Neural cell (in vitro differentiated cells): Measurements from ENCODE around the gene STRA6. TPM values are rescaled to one million over a fixed set of nuclear protein-coding genes. Genes with fewer than 3 reads are reported as not detected.

ENCODE experiments used
- H2AFZ ChIP-seq: fragments of 200-600, 300-800 bp; sonication (generic), shearing (Covaris generic); 2 replicates; pipeline ENCODE4 v1.6.0; 2014; ENCODE audit warnings: low read depth, mild to moderate bottlenecking, antibody characterized with exemption, low read length, moderate library complexity
- H3F3A ChIP-seq: fragments of 200-600 bp; shearing (Covaris generic); 2 replicates; pipeline ENCODE4 v1.6.1; 2016; ENCODE audit warnings: mild to moderate bottlenecking, moderate library complexity, mixed read lengths, antibody characterized with exemption, low read length; ENCODE audit not compliant: insufficient read depth, poor library complexity, severe bottlenecking
- H3K27ac ChIP-seq: fragments of 200-600, 300-800 bp; sonication (generic), shearing (Covaris generic); 2 replicates; pipeline ENCODE4 v1.5.1; 2014; ENCODE audit warnings: mild to moderate bottlenecking, low read length, moderate library complexity
- H3K27me3 ChIP-seq: fragments of 300-800, 200-600 bp; sonication (generic), shearing (Covaris generic); 2 replicates; pipeline ENCODE4 v1.6.0; 2014; ENCODE audit warnings: mild to moderate bottlenecking, low read depth, low read length, moderate library complexity; ENCODE audit not compliant: insufficient read depth
- H3K36me3 ChIP-seq: fragments of 300-800, 200-600 bp; sonication (generic), shearing (Covaris generic); 2 replicates; pipeline ENCODE4 v1.5.1; 2014; ENCODE audit warnings: mild to moderate bottlenecking, antibody characterized with exemption, low read length, moderate library complexity; ENCODE audit not compliant: insufficient read depth
- H3K4me2 ChIP-seq: fragments of 300-800, 200-600 bp; sonication (generic), shearing (Covaris generic); 2 replicates; pipeline ENCODE4 v1.6.0; 2014; ENCODE audit warnings: mild to moderate bottlenecking, low read length
- H3K4me3 ChIP-seq: fragments of 300-800, 200-600 bp; sonication (generic), shearing (Covaris generic); 2 replicates; pipeline ENCODE4 v1.5.1; 2014; ENCODE audit warnings: mild to moderate bottlenecking, low read length, moderate library complexity
- H3K79me2 ChIP-seq: fragments of 200-600 bp; shearing (Covaris generic); replicated peaks from 2 replicates; pipeline ENCODE4 v1.6.0; 2014; ENCODE audit warnings: mild to moderate bottlenecking, low read length, moderate library complexity; ENCODE audit not compliant: insufficient read depth
- H3K9ac ChIP-seq: fragments of 300-800, 200-600 bp; sonication (generic), shearing (Covaris generic); 2 replicates; pipeline ENCODE4 v1.6.1; 2016; ENCODE audit warnings: mild to moderate bottlenecking, low read length, mixed read lengths
- H3K9me2 ChIP-seq: fragments of 200-600 bp; shearing (Covaris generic); 2 replicates; pipeline ENCODE4 v1.6.1; 2016; ENCODE audit warnings: mild to moderate bottlenecking, low read length, mixed read lengths; ENCODE audit not compliant: insufficient read depth
- H3K9me3 ChIP-seq: fragments of 200-600, 300-800 bp; sonication (generic), shearing (Covaris generic); 2 replicates; pipeline ENCODE4 v1.6.1; 2016; ENCODE audit warnings: mild to moderate bottlenecking, mixed run types, low read length, moderate library complexity, mixed read lengths
- H4K20me1 ChIP-seq: fragments of 200-600 bp; shearing (Covaris generic); 2 replicates; pipeline ENCODE4 v1.6.1; 2016; ENCODE audit warnings: mild to moderate bottlenecking, mixed run types; ENCODE audit not compliant: insufficient read depth
- CTCF ChIP-seq: fragments of 450-650 bp; IDR thresholded peaks from 2 replicates; pipeline ENCODE4 v1.5.1; 2014; ENCODE audit warnings: antibody characterized with exemption, mild to moderate bottlenecking, moderate library complexity; ENCODE audit not compliant: poor library complexity, severe bottlenecking
- EP300 ChIP-seq: fragments of 450-650 bp; conservative IDR thresholded peaks from 2 replicates; pipeline ENCODE4 v1.6.1; 2014; ENCODE audit warnings: antibody characterized with exemption, mild to moderate bottlenecking, moderate library complexity; ENCODE audit not compliant: poor library complexity, severe bottlenecking
- EZH2 ChIP-seq: fragments of 200-600, 300-800 bp; shearing (Covaris generic), sonication (generic); IDR thresholded peaks from 2 replicates; pipeline ENCODE4 v1.6.1; 2014; ENCODE audit warnings: antibody characterized with exemption, low read length, borderline replicate concordance, mild to moderate bottlenecking; ENCODE audit not compliant: insufficient read depth, poor library complexity, severe bottlenecking
- MXI1 ChIP-seq: fragments of 450-650 bp; conservative IDR thresholded peaks from 2 replicates; pipeline ENCODE4 v1.6.1; 2014; ENCODE audit warnings: antibody characterized with exemption, mild to moderate bottlenecking; ENCODE audit not compliant: poor library complexity, severe bottlenecking
- POLR2AphosphoS5 ChIP-seq: IDR thresholded peaks from 2 replicates; pipeline ENCODE4 v1.6.1; 2012
- RAD21 ChIP-seq: fragments of 450-650 bp; conservative IDR thresholded peaks from 2 replicates; pipeline ENCODE4 v1.6.1; 2014; ENCODE audit warnings: antibody characterized with exemption, mild to moderate bottlenecking, moderate library complexity
- REST ChIP-seq: IDR thresholded peaks from 2 replicates; pipeline ENCODE4 v1.6.1; 2012; ENCODE audit warnings: borderline replicate concordance
- SMC3 ChIP-seq: fragments of 450-650 bp; conservative IDR thresholded peaks from 2 replicates; pipeline ENCODE4 v1.6.1; 2014; ENCODE audit warnings: antibody characterized with exemption, mild to moderate bottlenecking, moderate library complexity; ENCODE audit not compliant: poor library complexity
- TAF1 ChIP-seq: IDR thresholded peaks from 2 replicates; pipeline ENCODE4 v1.6.1; 2012; ENCODE audit warnings: low read depth
- polyA plus RNA-seq: library from polyadenylated mRNA; depleted of rRNA; stranded (reverse); fragments of >200 nt; gene quantifications from 2 replicates; pipeline ENCODE4 v1.2.3, GENCODE V29; 2014

STRA6 gene
- polyA plus RNA-seq, 1 donor from 2014 or later, result 4.4 TPM

- no peaks in the 10 kb centered on the region for H3K9me2 ChIP-seq
- no peaks in the 10 kb centered on the region for H3K27me3 ChIP-seq
- H4K20me1 ChIP-seq, result no peaks in the 10 kb centered on the region
- no peak for TF ChIP-seq RAD21
- no peak for TF ChIP-seq MXI1
- TF ChIP-seq TAF1, result no peak
- TF ChIP-seq POLR2AphosphoS5, result no peak
- no peak for TF ChIP-seq CTCF
- no peak for TF ChIP-seq REST
- TF ChIP-seq EZH2, result no peak
- no peak for TF ChIP-seq SMC3
- no peak for TF ChIP-seq EP300
- no peaks in the 10 kb centered on the region for H3F3A ChIP-seq
- no peaks in the 10 kb centered on the region for H3K36me3 ChIP-seq
- H3K9ac ChIP-seq, result no peak overlapping the region
- no peaks in the 10 kb centered on the region for H3K9me3 ChIP-seq
- no peaks in the 10 kb centered on the region for H3K79me2 ChIP-seq
- H2AFZ ChIP-seq, result no peak overlapping the region
- no peak overlapping the region for H3K4me3 ChIP-seq
- H3K4me2 ChIP-seq, result no peak overlapping the region
- H3K27ac ChIP-seq, result no peak overlapping the region
Observed at GRCh38 chr15:74168711-74169126, 33.9 kb downstream of the STRA6 start.

GRCh38 chr15:74167891-74168331, 34.7 kb downstream of the STRA6 start:
- no peaks in the 10 kb centered on the region for H3K79me2 ChIP-seq
- H3K27ac ChIP-seq, result no peak overlapping the region
- H3F3A ChIP-seq, result no peaks in the 10 kb centered on the region
- no peak overlapping the region for H3K4me3 ChIP-seq
- no peaks in the 10 kb centered on the region for H3K9me3 ChIP-seq
- H3K27me3 ChIP-seq, result no peaks in the 10 kb centered on the region
- no peaks in the 10 kb centered on the region for H3K36me3 ChIP-seq
- no peak overlapping the region for H3K4me2 ChIP-seq
- no peak overlapping the region for H3K9ac ChIP-seq
- no peaks in the 10 kb centered on the region for H3K9me2 ChIP-seq
- H4K20me1 ChIP-seq, result no peaks in the 10 kb centered on the region
- TF ChIP-seq REST (no peak), CTCF (no peak), SMC3 (no peak), EZH2 (no peak), POLR2AphosphoS5 (no peak), TAF1 (no peak), RAD21 (no peak), EP300 (no peak), MXI1 (no peak)
- no peak overlapping the region for H2AFZ ChIP-seq
